DND-41 (cell line): ENCODE results near the gene C10orf95.

ENCODE experiments used
- ATAC-seq: fragments of 200-7000 bp; cut with Tn5 transposase; 3 replicates; pipeline ENCODE4 v1.9.1; 2021; ENCODE audit warnings: low read depth; ENCODE audit not compliant: insufficient read depth
- DNase-seq: peaks from one replicate; pipeline ENCODE4 v3.0.0-alpha.2; 2020
- H2AFZ ChIP-seq: 2 replicates; pipeline ENCODE4 v1.6.0; 2012; ENCODE audit warnings: low read depth, low read length
- H3K27ac ChIP-seq: 2 replicates; pipeline ENCODE4 v1.5.1; 2012; ENCODE audit warnings: low read length, inconsistent platforms
- H3K27me3 ChIP-seq: fragments of 200-600 bp; sonication (generic); 2 replicates; pipeline ENCODE4 v1.6.0; 2012; ENCODE audit warnings: low read length, mild to moderate bottlenecking, inconsistent platforms; ENCODE audit not compliant: insufficient read depth, poor library complexity
- H3K36me3 ChIP-seq: 2 replicates; pipeline ENCODE4 v1.5.1; 2012; ENCODE audit warnings: low read length, inconsistent platforms; ENCODE audit not compliant: insufficient read depth
- H3K4me1 ChIP-seq: 2 replicates; pipeline ENCODE4 v1.5.1; 2012; ENCODE audit warnings: mild to moderate bottlenecking, low read length; ENCODE audit not compliant: insufficient read depth
- H3K4me2 ChIP-seq: 2 replicates; pipeline ENCODE4 v1.6.0; 2012; ENCODE audit warnings: mild to moderate bottlenecking, moderate library complexity, low read length, inconsistent platforms; ENCODE audit not compliant: insufficient read depth
- H3K4me3 ChIP-seq, 2 experiments: fragments of 200-600 bp in 1 of 2; shearing (Covaris generic) in 1 of 2; 2 replicates each; pipeline ENCODE4 v1.5.1; 2012 to 2016; ENCODE audit warnings: inconsistent platforms in 2 of 2, low read length in 2 of 2, mild to moderate bottlenecking in 2 of 2, low read depth in 1 of 2, moderate library complexity in 1 of 2
- H3K79me2 ChIP-seq: 2 replicates; pipeline ENCODE4 v1.6.0; 2012; ENCODE audit warnings: low read length, inconsistent platforms; ENCODE audit not compliant: insufficient read depth
- H3K9ac ChIP-seq: 2 replicates; pipeline ENCODE4 v1.6.0; 2012; ENCODE audit warnings: low read depth, mild to moderate bottlenecking, inconsistent platforms, low read length, moderate library complexity
- H3K9me3 ChIP-seq: 2 replicates; pipeline ENCODE4 v1.5.1; 2012; ENCODE audit warnings: low read length, moderate library complexity, mild to moderate bottlenecking, inconsistent platforms; ENCODE audit not compliant: insufficient read depth, severe bottlenecking
- H4K20me1 ChIP-seq: 2 replicates; pipeline ENCODE4 v1.6.0; 2012; ENCODE audit warnings: low read length; ENCODE audit not compliant: insufficient read depth
- CTCF ChIP-seq: IDR thresholded peaks from 2 replicates; pipeline ENCODE4 v1.5.1; 2012; ENCODE audit warnings: borderline replicate concordance, low read length, moderate library complexity, mild to moderate bottlenecking; ENCODE audit not compliant: poor library complexity, severe bottlenecking; ENCODE audit errors: extremely low read depth
- EZH2 ChIP-seq: IDR thresholded peaks from 3 replicates; pipeline ENCODE4 v1.6.1; 2012; ENCODE audit warnings: borderline replicate concordance, low read depth, mild to moderate bottlenecking, moderate library complexity, low read length, inconsistent platforms; ENCODE audit not compliant: severe bottlenecking

C10orf95 gene

GRCh38 chr10:102493771-102494170 is 42.4 kb upstream of the C10orf95 start:
- H4K20me1 ChIP-seq = peaks cover 66% of the 10 kb centered on the region
- no peaks in the 10 kb centered on the region for H3K9me3 ChIP-seq
- TF ChIP-seq CTCF (no peak), EZH2 (no peak)
- no peak overlapping the region for H3K4me3 ChIP-seq
- H3K79me2 ChIP-seq = peaks cover 81% of the 10 kb centered on the region
- DNase-seq (no peak), ATAC-seq (no peak)
- H3K4me2 ChIP-seq = no peak overlapping the region
- H3K36me3 ChIP-seq = peaks cover 54% of the 10 kb centered on the region
- no peak overlapping the region for H3K27ac ChIP-seq
- no peaks in the 10 kb centered on the region for H3K27me3 ChIP-seq
- H3K9ac ChIP-seq = no peak overlapping the region
- H2AFZ ChIP-seq = no peak overlapping the region
- H3K4me1 ChIP-seq = no peaks in the 10 kb centered on the region

GRCh38 chr10:102492983-102493382 is 41.6 kb upstream of the C10orf95 start:
- H3K36me3 ChIP-seq = peaks cover 57% of the 10 kb centered on the region
- H3K9ac ChIP-seq = no peak overlapping the region
- H3K4me1 ChIP-seq = no peaks in the 10 kb centered on the region
- no peak overlapping the region for H2AFZ ChIP-seq
- ATAC-seq = no peak
- no peaks in the 10 kb centered on the region for H3K9me3 ChIP-seq
- peaks cover 62% of the 10 kb centered on the region for H4K20me1 ChIP-seq
- no peaks in the 10 kb centered on the region for H3K27me3 ChIP-seq
- no peak overlapping the region for H3K4me2 ChIP-seq
- TF ChIP-seq CTCF (no peak), EZH2 (no peak)
- peaks cover 74% of the 10 kb centered on the region for H3K79me2 ChIP-seq
- no peak overlapping the region for H3K4me3 ChIP-seq
- H3K27ac ChIP-seq = no peak overlapping the region; the same call in 1 of the 2 replicates
- DNase-seq = no peak

- H3K9ac ChIP-seq = no peak overlapping the region
- no peak for DNase-seq
- no peaks in the 10 kb centered on the region for H3K4me1 ChIP-seq
- peak overlapping the region; percentile 12; the same call in 1 of the 2 replicates for H3K27ac ChIP-seq
- H4K20me1 ChIP-seq = peaks cover 57% of the 10 kb centered on the region
- H3K4me2 ChIP-seq = no peak overlapping the region
- H3K79me2 ChIP-seq = peaks cover 68% of the 10 kb centered on the region
- no peak for ATAC-seq
- H2AFZ ChIP-seq = no peak overlapping the region
- no peak overlapping the region for H3K4me3 ChIP-seq
- H3K36me3 ChIP-seq = peaks cover 61% of the 10 kb centered on the region
- TF ChIP-seq CTCF (no peak), EZH2 (no peak)
- no peaks in the 10 kb centered on the region for H3K27me3 ChIP-seq
- no peaks in the 10 kb centered on the region for H3K9me3 ChIP-seq
These were observed 41.1 kb upstream of the C10orf95 start for GRCh38 chr10:102492344-102492939.
